Mesenchymal stem cell (in vitro differentiated cells and primary cell): Measurements from ENCODE around the gene KIFC3.

Experiments
- DNase-seq: peaks from one replicate; pipeline ENCODE4 v3.0.0-alpha.2; 2013
- H2AFZ ChIP-seq: one replicate; pipeline ENCODE4 v1.6.1; 2013; ENCODE audit warnings: low read depth, mild to moderate bottlenecking, control low read depth, inconsistent platforms, low read length, moderate library complexity
- H2AK5ac ChIP-seq: 2 replicates; pipeline ENCODE4 v1.6.1; 2013; ENCODE audit warnings: low read length, moderate library complexity, mild to moderate bottlenecking, inconsistent platforms; ENCODE audit not compliant: severe bottlenecking
- H2BK120ac ChIP-seq: one replicate; pipeline ENCODE4 v1.6.1; 2013; ENCODE audit warnings: low read depth, mild to moderate bottlenecking, inconsistent platforms, low read length, moderate library complexity
- H2BK12ac ChIP-seq, 2 experiments: one replicate each; pipeline ENCODE4 v1.6.1; 2013; ENCODE audit warnings: inconsistent platforms in 2 of 2, low read length in 2 of 2, mild to moderate bottlenecking in 2 of 2, moderate library complexity in 2 of 2, control low read depth in 1 of 2
- H2BK15ac ChIP-seq: one replicate; pipeline ENCODE4 v1.6.1; 2013; ENCODE audit warnings: mild to moderate bottlenecking, low read depth, inconsistent platforms; ENCODE audit not compliant: poor library complexity, severe bottlenecking
- H2BK5ac ChIP-seq: 2 replicates; pipeline ENCODE4 v1.6.1; 2013; ENCODE audit warnings: low read depth, mild to moderate bottlenecking, low read length, control low read depth, inconsistent platforms; ENCODE audit not compliant: poor library complexity, severe bottlenecking
- H3K14ac ChIP-seq, 2 experiments: one replicate each; pipeline ENCODE4 v1.6.1; 2013; ENCODE audit warnings: inconsistent platforms in 2 of 2, low read length in 2 of 2, control low read depth in 1 of 2, mild to moderate bottlenecking in 1 of 2, moderate library complexity in 1 of 2
- H3K18ac ChIP-seq, 2 experiments: one replicate each; pipeline ENCODE4 v1.6.1; 2013; ENCODE audit warnings: inconsistent platforms in 2 of 2, low read length in 2 of 2, control low read depth in 1 of 2, low read depth in 1 of 2, mild to moderate bottlenecking in 1 of 2
- H3K23ac ChIP-seq, 2 experiments: one replicate each; pipeline ENCODE4 v1.6.1; 2013; ENCODE audit warnings: inconsistent platforms in 2 of 2, low read length in 2 of 2, mild to moderate bottlenecking in 2 of 2, moderate library complexity in 2 of 2, control low read depth in 1 of 2
- H3K27ac ChIP-seq: 2 replicates; pipeline ENCODE4 v1.5.1; 2013; ENCODE audit warnings: mild to moderate bottlenecking, moderate library complexity, low read length, control low read depth, inconsistent platforms; ENCODE audit not compliant: poor library complexity, severe bottlenecking
- H3K27me3 ChIP-seq, 2 experiments: 2 replicates each; pipeline versions ENCODE4 v1.6.1 to v1.7.0; 2013; ENCODE audit warnings: low read length in 2 of 2, mild to moderate bottlenecking in 2 of 2, moderate library complexity in 2 of 2, control low read depth in 1 of 2, inconsistent platforms in 1 of 2; ENCODE audit not compliant: control insufficient read depth in 1 of 2, insufficient read depth in 1 of 2
- H3K36me3 ChIP-seq, 2 experiments: 2 replicates each; pipeline versions ENCODE4 v1.6.1 to v1.7.0; 2013; ENCODE audit warnings: low read length in 2 of 2, control low read depth in 1 of 2, inconsistent platforms in 1 of 2, low read depth in 1 of 2, mild to moderate bottlenecking in 1 of 2; ENCODE audit not compliant: insufficient read depth in 2 of 2, control insufficient read depth in 1 of 2
- H3K4ac ChIP-seq, 2 experiments: one replicate each; pipeline ENCODE4 v1.6.1; 2013; ENCODE audit warnings: inconsistent platforms in 2 of 2, low read length in 2 of 2, mild to moderate bottlenecking in 2 of 2, moderate library complexity in 2 of 2, control low read depth in 1 of 2, low read depth in 1 of 2
- H3K4me1 ChIP-seq: 2 replicates; pipeline ENCODE4 v1.6.1; 2013; ENCODE audit warnings: low read depth, low read length, control low read depth; ENCODE audit not compliant: control insufficient read depth, insufficient read depth
- H3K4me2 ChIP-seq: 2 replicates; pipeline ENCODE4 v1.6.1; 2013; ENCODE audit warnings: low read length, mild to moderate bottlenecking, inconsistent platforms; ENCODE audit not compliant: poor library complexity, severe bottlenecking
- H3K4me3 ChIP-seq, 2 experiments: 2 replicates each; pipeline versions ENCODE4 v1.5.1 to v1.7.0; 2013; ENCODE audit warnings: low read length in 2 of 2, mild to moderate bottlenecking in 2 of 2, control low read depth in 1 of 2, low read depth in 1 of 2; ENCODE audit not compliant: insufficient read depth in 1 of 2
- H3K79me1 ChIP-seq: replicated peaks from 2 replicates; pipeline ENCODE4 v1.6.1; 2013; ENCODE audit warnings: mild to moderate bottlenecking, control low read depth, low read length, inconsistent platforms; ENCODE audit not compliant: poor library complexity, severe bottlenecking
- H3K9ac ChIP-seq: 2 replicates; pipeline ENCODE4 v1.7.0; 2013; ENCODE audit warnings: mild to moderate bottlenecking, low read length, moderate library complexity
- H3K9me3 ChIP-seq: 2 replicates; pipeline ENCODE4 v1.7.0; 2013; ENCODE audit warnings: mild to moderate bottlenecking, low read length; ENCODE audit not compliant: control insufficient read depth
- H4K8ac ChIP-seq: one replicate; pipeline ENCODE4 v1.6.1; 2013; ENCODE audit warnings: inconsistent platforms, mild to moderate bottlenecking, low read length, moderate library complexity
- H4K91ac ChIP-seq: one replicate; pipeline ENCODE4 v1.6.1; 2013; ENCODE audit warnings: mild to moderate bottlenecking, low read length, inconsistent platforms
- WGBS: methylation state at CpG from one replicate; pipeline ENCODE4 v1.1.7; 2013; ENCODE audit warnings: mixed read lengths; 5-methylcytosine and 5-hydroxymethylcytosine counted together

Gene KIFC3

DNA sequence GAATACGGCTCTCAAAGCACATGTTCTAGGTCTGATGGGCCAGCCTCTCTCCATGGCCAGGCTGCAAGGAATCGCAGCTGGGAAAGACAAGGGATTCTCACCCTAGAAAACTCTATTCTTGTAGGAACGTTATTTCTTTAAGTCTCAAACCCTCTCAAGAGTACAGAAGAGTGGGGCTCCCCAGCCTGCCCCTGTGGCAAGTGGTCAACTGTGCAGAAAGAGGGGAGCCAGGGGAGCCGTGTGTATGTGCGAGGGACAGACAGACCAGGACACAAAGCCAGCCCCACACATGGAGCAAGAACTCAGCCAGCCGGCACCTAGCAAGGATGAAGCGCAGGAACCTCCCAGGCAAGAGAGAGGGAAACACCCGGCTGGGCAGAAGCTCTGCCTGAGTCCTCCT lies 16.4 kb downstream of the KIFC3 start:
- Histone ChIP-seq H3K27ac (no peak overlapping the region), H3K23ac (no peak overlapping the region), H2BK12ac (no peak overlapping the region), H3K4me2 (no peak overlapping the region), H2AK5ac (no peak overlapping the region), H4K91ac (no peak overlapping the region), H3K4me1 (peaks cover 47% of the 10 kb centered on the region), H3K27me3 (no peaks in the 10 kb centered on the region), H3K36me3 (peaks cover 18 to 84% of the 10 kb centered on the region in 2 experiments), H2BK120ac (no peak overlapping the region), H3K14ac (no peak overlapping the region), H2BK5ac (no peak overlapping the region), H3K9me3 (no peaks in the 10 kb centered on the region), H4K8ac (no peak overlapping the region), H3K18ac (no peak overlapping the region), H3K9ac (no peak overlapping the region), H2AFZ (no peak overlapping the region), H2BK15ac (no peak overlapping the region), H3K4ac (no peak overlapping the region), H3K4me3 (no peak overlapping the region), H3K79me1 (peaks cover 26% of the 10 kb centered on the region)
- DNase-seq: no peak
- WGBS: 98% methylated on average over 7 of the region's 8 CpGs

DNA sequence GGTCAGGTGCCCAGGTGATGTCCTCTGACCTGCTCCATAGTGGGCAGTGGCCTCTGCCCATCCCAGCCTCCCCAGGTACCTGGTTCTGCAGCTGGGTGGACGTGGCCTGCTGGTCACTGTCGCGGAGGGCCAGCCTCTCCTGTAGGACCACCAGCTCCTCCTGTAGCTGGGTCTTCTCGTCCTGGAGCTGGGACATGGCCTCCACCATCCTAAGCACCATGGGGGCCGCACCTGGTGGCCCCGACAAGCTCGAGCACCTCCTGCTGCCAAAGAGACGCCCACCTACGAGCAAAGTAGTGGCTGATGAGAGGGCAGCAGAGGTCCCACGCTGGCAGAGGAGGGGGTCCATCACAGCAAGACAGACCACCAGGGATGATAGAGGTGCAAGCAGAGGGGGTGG lies 16.9 kb downstream of the KIFC3 start:
- Histone ChIP-seq H2BK120ac (no peak overlapping the region), H3K27ac (no peak overlapping the region), H3K23ac (no peak overlapping the region), H4K91ac (no peak overlapping the region), H3K36me3 (peaks cover 14 to 82% of the 10 kb centered on the region in 2 experiments), H3K27me3 (no peaks in the 10 kb centered on the region), H2BK15ac (no peak overlapping the region), H3K9ac (no peak overlapping the region), H3K4me2 (no peak overlapping the region), H3K9me3 (no peaks in the 10 kb centered on the region), H3K4ac (no peak overlapping the region), H2BK12ac (no peak overlapping the region), H4K8ac (no peak overlapping the region), H3K4me3 (no peak overlapping the region), H3K18ac (no peak overlapping the region), H3K4me1 (peaks cover 47% of the 10 kb centered on the region), H3K14ac (no peak overlapping the region), H2BK5ac (no peak overlapping the region), H2AFZ (no peak overlapping the region), H2AK5ac (no peak overlapping the region), H3K79me1 (peaks cover 25% of the 10 kb centered on the region)
- DNase-seq: no peak
- 96% methylated on average over 10 of the region's 10 CpGs for WGBS

DNA sequence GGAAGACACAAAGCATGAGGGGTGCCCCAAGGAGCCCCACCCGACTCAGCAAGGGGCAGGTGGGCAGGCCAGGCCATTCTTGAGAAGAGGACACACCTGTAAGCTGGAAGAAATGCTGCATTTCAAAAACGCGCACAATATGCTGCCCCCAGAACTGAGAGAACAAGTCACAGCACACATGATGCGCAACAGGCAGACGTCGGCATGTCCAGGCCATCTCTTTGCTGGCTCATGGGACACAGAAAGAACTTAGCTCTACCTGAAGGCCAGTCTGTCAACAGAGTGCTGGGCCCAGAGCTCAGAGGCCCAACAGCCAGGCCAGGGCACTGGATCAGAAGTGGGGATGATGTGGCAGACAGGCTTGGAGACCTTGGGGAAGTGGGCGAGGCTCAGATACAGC lies 18.0 kb downstream of the KIFC3 start:
- Histone ChIP-seq H3K18ac (no peak overlapping the region), H3K14ac (no peak overlapping the region), H3K23ac (no peak overlapping the region), H2BK120ac (no peak overlapping the region), H4K91ac (no peak overlapping the region), H2BK5ac (no peak overlapping the region), H3K27me3 (no peaks in the 10 kb centered on the region), H3K9me3 (no peaks in the 10 kb centered on the region), H4K8ac (no peak overlapping the region), H3K27ac (no peak overlapping the region), H2BK12ac (no peak overlapping the region), H3K4me3 (no peak overlapping the region), H2AFZ (no peak overlapping the region), H2BK15ac (no peak overlapping the region), H3K4me1 (peaks cover 47% of the 10 kb centered on the region), H3K4me2 (no peak overlapping the region), H3K79me1 (peaks cover 25% of the 10 kb centered on the region), H3K9ac (no peak overlapping the region), H3K36me3 (peaks cover 12 to 81% of the 10 kb centered on the region in 2 experiments), H3K4ac (no peak overlapping the region), H2AK5ac (no peak overlapping the region)
- 97% methylated on average over 7 of the region's 7 CpGs for WGBS
- DNase-seq: no peak

DNA sequence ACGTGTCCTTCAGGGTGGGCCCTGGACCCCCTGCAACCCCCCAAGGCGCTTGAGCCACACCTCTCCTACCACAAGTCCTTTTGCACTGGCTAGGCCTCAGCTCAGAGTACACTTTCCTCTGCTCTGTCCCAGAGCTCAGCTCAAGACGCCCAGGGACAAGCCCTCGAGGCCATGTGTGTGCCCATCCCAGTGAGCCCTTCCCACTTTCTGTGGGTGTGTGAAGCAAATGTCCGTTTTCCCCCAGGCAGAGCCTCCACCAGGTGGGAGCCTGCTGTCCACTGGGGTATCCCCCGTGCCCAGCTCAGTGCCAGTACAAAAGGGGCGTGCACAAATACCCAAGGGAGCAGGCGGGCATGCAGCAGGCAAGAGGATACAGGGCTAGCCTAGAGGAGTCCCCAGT lies 18.4 kb downstream of the KIFC3 start:
- no peak overlapping the region for H3K18ac ChIP-seq
- H3K4me3 ChIP-seq: no peak overlapping the region
- no peak overlapping the region for H3K9ac ChIP-seq
- peaks cover 14 to 77% of the 10 kb centered on the region in 2 experiments for H3K36me3 ChIP-seq
- no peak overlapping the region for H4K8ac ChIP-seq
- H3K27ac ChIP-seq: peak overlapping the region; percentile 17
- WGBS: 97% methylated on average over 8 of the region's 8 CpGs
- no peak overlapping the region for H4K91ac ChIP-seq
- no peak overlapping the region for H2BK15ac ChIP-seq
- H3K4me2 ChIP-seq: no peak overlapping the region
- H3K4me1 ChIP-seq: peaks cover 45% of the 10 kb centered on the region
- H2BK12ac ChIP-seq: no peak overlapping the region
- H2AK5ac ChIP-seq: peak overlapping the region; percentile 77
- no peaks in the 10 kb centered on the region for H3K9me3 ChIP-seq
- no peak overlapping the region for H3K4ac ChIP-seq
- no peak overlapping the region for H2BK5ac ChIP-seq
- H3K23ac ChIP-seq: no peak overlapping the region
- H3K27me3 ChIP-seq: no peaks in the 10 kb centered on the region
- H2BK120ac ChIP-seq: no peak overlapping the region
- H2AFZ ChIP-seq: no peak overlapping the region
- DNase-seq: no peak
- H3K79me1 ChIP-seq: peaks cover 22% of the 10 kb centered on the region
- no peak overlapping the region for H3K14ac ChIP-seq
